HepG2 (cell line): ENCODE data around the gene ISG20L2. TPM values are rescaled to one million over a fixed set of nuclear protein-coding genes. Genes with fewer than 3 reads are reported as not detected.

Source experiments
- GATA4 ChIP-seq: sonication (generic); IDR thresholded peaks from 2 replicates; pipeline ENCODE4 v1.6.1; 2016; ENCODE audit warnings: antibody characterized with exemption, low read depth, borderline replicate concordance
- ISL2 ChIP-seq: sonication (generic); formaldehyde crosslinking; IDR thresholded peaks from 2 replicates; pipeline ENCODE4 v1.5.0; 2020; ENCODE audit warnings: missing genetic modification reagents
- KDM2A ChIP-seq: sonication (generic); formaldehyde crosslinking; IDR thresholded peaks from 2 replicates; pipeline ENCODE4 v1.4.0; 2020; ENCODE audit warnings: low read depth, missing genetic modification reagents, borderline replicate concordance
- MTA3 ChIP-seq: sonication (generic); formaldehyde crosslinking; IDR thresholded peaks from 2 replicates; pipeline ENCODE4 v1.4.0; 2020; ENCODE audit warnings: missing genetic modification reagents
- NCOA1 ChIP-seq: sonication (generic); formaldehyde crosslinking; IDR thresholded peaks from 2 replicates; pipeline ENCODE4 v1.9.0; 2021; ENCODE audit warnings: missing genetic modification reagents
- NONO ChIP-seq, 2 experiments: fragments of 450-650 bp in 1 of 2; sonication (generic) in 1 of 2; formaldehyde crosslinking in 1 of 2; IDR thresholded peaks in 1 of 2; conservative IDR thresholded peaks in 1 of 2; 2 replicates each; pipeline versions ENCODE4 v1.6.1 to v1.8.0; 2017 to 2022; ENCODE audit warnings: mild to moderate bottlenecking in 1 of 2, missing genetic modification reagents in 1 of 2, moderate library complexity in 1 of 2
- SCMH1 ChIP-seq: sonication (generic); formaldehyde crosslinking; IDR thresholded peaks from 2 replicates; pipeline ENCODE4 v1.9.0; 2021; ENCODE audit warnings: missing genetic modification reagents, mild to moderate bottlenecking, borderline replicate concordance
- SRF ChIP-seq: IDR thresholded peaks from 2 replicates; pipeline ENCODE4 v1.6.1; 2011; ENCODE audit warnings: mild to moderate bottlenecking, low read depth, low read length, moderate library complexity
- SRY ChIP-seq: sonication (generic); formaldehyde crosslinking; IDR thresholded peaks from 2 replicates; pipeline ENCODE4 v1.8.0; 2022; ENCODE audit warnings: mild to moderate bottlenecking, missing genetic modification reagents
- ZFAT ChIP-seq: sonication (generic); formaldehyde crosslinking; conservative IDR thresholded peaks from 2 replicates; pipeline ENCODE4 v1.8.1; 2023; ENCODE audit warnings: missing genetic modification reagents, inconsistent platforms
- ZNF224 ChIP-seq: sonication (generic); formaldehyde crosslinking; IDR thresholded peaks from 2 replicates; pipeline ENCODE4 v1.5.0; 2020; ENCODE audit warnings: mild to moderate bottlenecking, missing genetic modification reagents
- ZNF292 ChIP-seq: sonication (generic); formaldehyde crosslinking; IDR thresholded peaks from 2 replicates; pipeline ENCODE4 v1.8.1; 2022; ENCODE audit warnings: mild to moderate bottlenecking, low read depth, missing genetic modification reagents, borderline replicate concordance
- ZNF556 ChIP-seq: sonication (generic); formaldehyde crosslinking; IDR thresholded peaks from 2 replicates; pipeline ENCODE4 v1.4.0; 2020; ENCODE audit warnings: mild to moderate bottlenecking, missing genetic modification reagents, borderline replicate concordance
- ZNF709 ChIP-seq: sonication (generic); formaldehyde crosslinking; IDR thresholded peaks from 2 replicates; pipeline ENCODE4 v1.5.0; 2020; ENCODE audit warnings: mild to moderate bottlenecking, missing genetic modification reagents
- ZNF777 ChIP-seq: sonication (generic); formaldehyde crosslinking; IDR thresholded peaks from 2 replicates; pipeline ENCODE4 v1.4.0; 2020; ENCODE audit warnings: missing genetic modification reagents
- polyA plus RNA-seq, 8 experiments: library from polyadenylated mRNA; depleted of rRNA in 3 of 8; stranded (reverse) in 7 of 8; unstranded in 1 of 8; fragments of >200 nt; fragmentation: Illumina TruSeq in 4 of 8; extraction: Trizol in 4 of 8; gene quantifications; 2 replicates each; pipeline versions ENCODE4 v1.2.1 to v1.2.3, GENCODE V29; 2011 to 2016; ENCODE audit warnings: low read depth in 4 of 8, missing spikeins in 1 of 8, mixed read lengths in 1 of 8; ENCODE audit not compliant: insufficient read depth in 1 of 8
- total RNA-seq, 5 experiments: library from RNA; depleted of rRNA; stranded (reverse); fragments of >200 nt; fragmentation: Illumina TruSeq; extraction: Trizol; gene quantifications; 2 replicates each; pipeline ENCODE4 v1.2.3, GENCODE V29; 2016; ENCODE audit warnings: low read depth in 1 of 5
- TF ChIP-seq, protein P1 (sequence below): IDR thresholded peaks from 2 replicates; pipeline ENCODE4 v1.6.1; 2012; ENCODE audit warnings: low read depth, low read length, improper control_type of control experiment
- TF ChIP-seq, protein P2 (sequence below): sonication (generic); formaldehyde crosslinking; IDR thresholded peaks from 2 replicates; pipeline ENCODE4 v1.4.0; 2020; ENCODE audit warnings: missing genetic modification reagents, low read depth, mild to moderate bottlenecking, borderline replicate concordance
- TF ChIP-seq, protein P3 (sequence below): sonication (generic); formaldehyde crosslinking; IDR thresholded peaks from 2 replicates; pipeline ENCODE4 v1.4.0; 2020; ENCODE audit warnings: missing genetic modification reagents
- TF ChIP-seq, protein P4 (sequence below): sonication (generic); formaldehyde crosslinking; IDR thresholded peaks from 2 replicates; pipeline ENCODE4 v1.5.0; 2020; ENCODE audit warnings: missing genetic modification reagents
- TF ChIP-seq, protein P5 (sequence below): sonication (generic); formaldehyde crosslinking; IDR thresholded peaks from 2 replicates; pipeline ENCODE4 v1.5.0; 2020; ENCODE audit warnings: mild to moderate bottlenecking, missing genetic modification reagents, borderline replicate concordance

ISG20L2 gene
- total and polyA plus RNA-seq, 2 of the 13 experiments (the other 11 are each of a cell fraction or from before 2014, with no cell fraction given): 19.8 to 21.3 TPM

DNA sequence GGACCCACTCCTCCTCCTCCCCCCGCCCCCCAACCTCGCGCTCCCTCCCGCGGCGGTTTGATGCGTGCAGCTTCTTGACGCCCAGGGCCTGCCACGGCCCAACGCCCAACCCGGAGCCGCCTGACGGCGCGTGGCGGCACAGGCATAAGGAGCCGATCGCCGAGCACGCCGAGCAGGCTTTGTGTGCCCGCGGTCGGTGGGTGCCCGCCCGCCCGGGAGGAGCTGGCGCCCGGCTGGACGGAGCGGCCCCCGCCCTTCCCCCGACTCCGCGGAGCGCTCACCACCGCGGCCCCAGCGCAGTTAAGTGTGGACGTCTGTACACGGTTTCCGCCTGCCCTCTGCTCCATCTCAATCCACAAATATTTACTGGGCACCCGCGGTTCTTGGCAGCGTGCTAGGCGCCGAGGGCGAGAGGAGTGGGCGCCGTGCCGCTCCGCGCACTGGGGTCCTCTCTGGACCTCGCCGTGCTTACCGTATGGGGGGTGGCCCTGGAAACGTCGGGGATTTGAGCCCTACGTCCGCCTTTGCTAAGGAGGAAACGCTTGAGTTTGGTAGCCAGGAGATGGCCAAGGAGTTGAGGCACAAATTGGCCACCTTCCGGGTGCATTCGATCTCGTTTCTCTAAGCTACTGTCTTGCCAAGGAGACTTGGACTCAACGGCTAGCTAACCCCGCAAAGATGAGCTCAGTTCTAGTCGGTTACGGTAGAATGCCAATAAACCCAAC is 23.4 kb upstream of the ISG20L2 start (continued):
- TF ChIP-seq, protein P1, sequence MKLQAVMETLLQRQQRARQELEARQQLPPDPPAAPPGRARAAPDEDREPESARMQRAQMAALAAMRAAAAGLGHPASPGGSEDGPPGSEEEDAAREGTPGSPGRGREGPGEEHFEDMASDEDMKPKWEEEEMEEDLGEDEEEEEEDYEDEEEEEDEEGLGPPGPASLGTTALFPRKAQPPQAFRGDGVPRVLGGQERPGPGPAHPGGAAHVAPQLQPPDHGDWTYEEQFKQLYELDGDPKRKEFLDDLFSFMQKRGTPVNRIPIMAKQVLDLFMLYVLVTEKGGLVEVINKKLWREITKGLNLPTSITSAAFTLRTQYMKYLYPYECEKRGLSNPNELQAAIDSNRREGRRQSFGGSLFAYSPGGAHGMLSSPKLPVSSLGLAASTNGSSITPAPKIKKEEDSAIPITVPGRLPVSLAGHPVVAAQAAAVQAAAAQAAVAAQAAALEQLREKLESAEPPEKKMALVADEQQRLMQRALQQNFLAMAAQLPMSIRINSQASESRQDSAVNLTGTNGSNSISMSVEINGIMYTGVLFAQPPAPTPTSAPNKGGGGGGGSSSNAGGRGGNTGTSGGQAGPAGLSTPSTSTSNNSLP: 0 out of 2 replicates have a peak, but pooled peaks have one; percentile 29
- TF ChIP-seq, protein P2, sequence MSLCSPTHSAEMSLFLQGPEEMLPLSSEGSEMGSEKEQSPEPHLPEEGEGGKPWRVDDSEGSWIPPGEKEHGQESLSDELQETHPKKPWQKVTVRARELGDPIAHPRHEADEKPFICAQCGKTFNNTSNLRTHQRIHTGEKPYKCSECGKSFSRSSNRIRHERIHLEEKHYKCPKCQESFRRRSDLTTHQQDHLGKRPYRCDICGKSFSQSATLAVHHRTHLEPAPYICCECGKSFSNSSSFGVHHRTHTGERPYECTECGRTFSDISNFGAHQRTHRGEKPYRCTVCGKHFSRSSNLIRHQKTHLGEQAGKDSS (CRISPR knock-in tag): peak; percentile 65; the same call in 1 of the 2 replicates
- peak; percentile 36; the same call in 1 of the 2 replicates for TF ChIP-seq ISL2 (CRISPR knock-in tag)
- TF ChIP-seq, protein P3, sequence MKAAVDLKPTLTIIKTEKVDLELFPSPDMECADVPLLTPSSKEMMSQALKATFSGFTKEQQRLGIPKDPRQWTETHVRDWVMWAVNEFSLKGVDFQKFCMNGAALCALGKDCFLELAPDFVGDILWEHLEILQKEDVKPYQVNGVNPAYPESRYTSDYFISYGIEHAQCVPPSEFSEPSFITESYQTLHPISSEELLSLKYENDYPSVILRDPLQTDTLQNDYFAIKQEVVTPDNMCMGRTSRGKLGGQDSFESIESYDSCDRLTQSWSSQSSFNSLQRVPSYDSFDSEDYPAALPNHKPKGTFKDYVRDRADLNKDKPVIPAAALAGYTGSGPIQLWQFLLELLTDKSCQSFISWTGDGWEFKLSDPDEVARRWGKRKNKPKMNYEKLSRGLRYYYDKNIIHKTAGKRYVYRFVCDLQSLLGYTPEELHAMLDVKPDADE (CRISPR knock-in tag): 0 out of 2 replicates have a peak, but pooled peaks have one; percentile 67
- TF ChIP-seq MTA3: no peak
- TF ChIP-seq KDM2A (CRISPR knock-in tag): peak; percentile 73
- peak; percentile 79 for TF ChIP-seq ZNF556 (CRISPR knock-in tag)
- TF ChIP-seq, protein P4, sequence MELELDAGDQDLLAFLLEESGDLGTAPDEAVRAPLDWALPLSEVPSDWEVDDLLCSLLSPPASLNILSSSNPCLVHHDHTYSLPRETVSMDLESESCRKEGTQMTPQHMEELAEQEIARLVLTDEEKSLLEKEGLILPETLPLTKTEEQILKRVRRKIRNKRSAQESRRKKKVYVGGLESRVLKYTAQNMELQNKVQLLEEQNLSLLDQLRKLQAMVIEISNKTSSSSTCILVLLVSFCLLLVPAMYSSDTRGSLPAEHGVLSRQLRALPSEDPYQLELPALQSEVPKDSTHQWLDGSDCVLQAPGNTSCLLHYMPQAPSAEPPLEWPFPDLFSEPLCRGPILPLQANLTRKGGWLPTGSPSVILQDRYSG (CRISPR knock-in tag): no peak
- TF ChIP-seq ZNF292: no peak
- TF ChIP-seq NCOA1 (CRISPR knock-in tag): 0 out of 2 replicates have a peak, but pooled peaks have one; percentile 39
- TF ChIP-seq ZFAT (CRISPR knock-in tag): no peak
- TF ChIP-seq, protein P5, sequence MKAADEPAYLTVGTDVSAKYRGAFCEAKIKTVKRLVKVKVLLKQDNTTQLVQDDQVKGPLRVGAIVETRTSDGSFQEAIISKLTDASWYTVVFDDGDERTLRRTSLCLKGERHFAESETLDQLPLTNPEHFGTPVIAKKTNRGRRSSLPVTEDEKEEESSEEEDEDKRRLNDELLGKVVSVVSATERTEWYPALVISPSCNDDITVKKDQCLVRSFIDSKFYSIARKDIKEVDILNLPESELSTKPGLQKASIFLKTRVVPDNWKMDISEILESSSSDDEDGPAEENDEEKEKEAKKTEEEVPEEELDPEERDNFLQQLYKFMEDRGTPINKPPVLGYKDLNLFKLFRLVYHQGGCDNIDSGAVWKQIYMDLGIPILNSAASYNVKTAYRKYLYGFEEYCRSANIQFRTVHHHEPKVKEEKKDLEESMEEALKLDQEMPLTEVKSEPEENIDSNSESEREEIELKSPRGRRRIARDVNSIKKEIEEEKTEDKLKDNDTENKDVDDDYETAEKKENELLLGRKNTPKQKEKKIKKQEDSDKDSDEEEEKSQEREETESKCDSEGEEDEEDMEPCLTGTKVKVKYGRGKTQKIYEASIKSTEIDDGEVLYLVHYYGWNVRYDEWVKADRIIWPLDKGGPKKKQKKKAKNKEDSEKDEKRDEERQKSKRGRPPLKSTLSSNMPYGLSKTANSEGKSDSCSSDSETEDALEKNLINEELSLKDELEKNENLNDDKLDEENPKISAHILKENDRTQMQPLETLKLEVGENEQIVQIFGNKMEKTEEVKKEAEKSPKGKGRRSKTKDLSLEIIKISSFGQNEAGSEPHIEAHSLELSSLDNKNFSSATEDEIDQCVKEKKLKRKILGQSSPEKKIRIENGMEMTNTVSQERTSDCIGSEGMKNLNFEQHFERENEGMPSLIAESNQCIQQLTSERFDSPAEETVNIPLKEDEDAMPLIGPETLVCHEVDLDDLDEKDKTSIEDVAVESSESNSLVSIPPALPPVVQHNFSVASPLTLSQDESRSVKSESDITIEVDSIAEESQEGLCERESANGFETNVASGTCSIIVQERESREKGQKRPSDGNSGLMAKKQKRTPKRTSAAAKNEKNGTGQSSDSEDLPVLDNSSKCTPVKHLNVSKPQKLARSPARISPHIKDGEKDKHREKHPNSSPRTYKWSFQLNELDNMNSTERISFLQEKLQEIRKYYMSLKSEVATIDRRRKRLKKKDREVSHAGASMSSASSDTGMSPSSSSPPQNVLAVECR (CRISPR knock-in tag): peak; percentile 87
- no peak for TF ChIP-seq NONO (IDR thresholded peaks at IDR 0.05)
- peak; percentile 97 for TF ChIP-seq NONO (CRISPR knock-in tag; conservative IDR thresholded peaks at IDR 0.05)
- peak; percentile 95 for TF ChIP-seq SRF
- peak; percentile 87 for TF ChIP-seq ZNF224 (CRISPR knock-in tag)
- no peak for TF ChIP-seq SCMH1 (CRISPR knock-in tag)
- peak; percentile 96 for TF ChIP-seq ZNF777 (CRISPR knock-in tag)
- TF ChIP-seq ZNF709 (CRISPR knock-in tag): peak; percentile 72; the same call in 1 of the 2 replicates
- no peak for TF ChIP-seq GATA4
- peak; percentile 75; the same call in 1 of the 2 replicates for TF ChIP-seq SRY (CRISPR knock-in tag)
